DND-41 (cell line): ENCODE results near the gene EBF4.

Source experiments
- EZH2 ChIP-seq: IDR thresholded peaks from 3 replicates; pipeline ENCODE4 v1.6.1; 2012; ENCODE audit warnings: borderline replicate concordance, low read depth, mild to moderate bottlenecking, moderate library complexity, low read length, inconsistent platforms; ENCODE audit not compliant: severe bottlenecking
- TF ChIP-seq, protein P1 (sequence below): IDR thresholded peaks from 2 replicates; pipeline ENCODE4 v1.5.1; 2012; ENCODE audit warnings: borderline replicate concordance, low read length, moderate library complexity, mild to moderate bottlenecking; ENCODE audit not compliant: poor library complexity, severe bottlenecking; ENCODE audit errors: extremely low read depth

DNA sequence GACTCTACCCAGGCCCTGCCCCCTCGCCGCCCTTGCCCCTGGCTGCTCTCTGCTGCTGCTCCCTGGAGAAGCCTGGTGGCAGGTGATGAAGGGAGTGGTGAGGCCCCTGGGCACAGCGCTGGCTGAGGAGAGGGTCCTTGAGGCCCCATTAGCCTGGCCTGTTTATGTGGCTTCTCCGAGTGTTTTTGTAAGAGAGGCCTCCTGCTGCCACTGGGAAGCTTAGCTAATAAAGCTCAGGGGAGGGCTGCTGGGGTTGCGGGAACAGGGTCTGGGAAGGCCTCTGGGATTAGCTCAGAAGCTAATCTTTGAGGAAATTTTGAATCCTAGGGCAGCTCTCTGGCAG, 15.5 kb downstream of the EBF4 start:
- TF ChIP-seq, protein P1, sequence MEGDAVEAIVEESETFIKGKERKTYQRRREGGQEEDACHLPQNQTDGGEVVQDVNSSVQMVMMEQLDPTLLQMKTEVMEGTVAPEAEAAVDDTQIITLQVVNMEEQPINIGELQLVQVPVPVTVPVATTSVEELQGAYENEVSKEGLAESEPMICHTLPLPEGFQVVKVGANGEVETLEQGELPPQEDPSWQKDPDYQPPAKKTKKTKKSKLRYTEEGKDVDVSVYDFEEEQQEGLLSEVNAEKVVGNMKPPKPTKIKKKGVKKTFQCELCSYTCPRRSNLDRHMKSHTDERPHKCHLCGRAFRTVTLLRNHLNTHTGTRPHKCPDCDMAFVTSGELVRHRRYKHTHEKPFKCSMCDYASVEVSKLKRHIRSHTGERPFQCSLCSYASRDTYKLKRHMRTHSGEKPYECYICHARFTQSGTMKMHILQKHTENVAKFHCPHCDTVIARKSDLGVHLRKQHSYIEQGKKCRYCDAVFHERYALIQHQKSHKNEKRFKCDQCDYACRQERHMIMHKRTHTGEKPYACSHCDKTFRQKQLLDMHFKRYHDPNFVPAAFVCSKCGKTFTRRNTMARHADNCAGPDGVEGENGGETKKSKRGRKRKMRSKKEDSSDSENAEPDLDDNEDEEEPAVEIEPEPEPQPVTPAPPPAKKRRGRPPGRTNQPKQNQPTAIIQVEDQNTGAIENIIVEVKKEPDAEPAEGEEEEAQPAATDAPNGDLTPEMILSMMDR = no peak
- no peak for TF ChIP-seq EZH2
